GM12891 (cell line): ENCODE results near the gene SMIM29.

Experiments used
- PAX5 ChIP-seq: IDR thresholded peaks from 2 replicates; pipeline ENCODE4 v1.6.1; 2011; ENCODE audit warnings: low read length, moderate library complexity, mild to moderate bottlenecking; ENCODE audit not compliant: insufficient read depth, severe bottlenecking
- POLR2A ChIP-seq: IDR thresholded peaks from 2 replicates; pipeline ENCODE4 v1.6.1; 2011; ENCODE audit warnings: low read depth, low read length, control low read depth
- POLR2AphosphoS5 ChIP-seq: IDR thresholded peaks from 2 replicates; pipeline ENCODE4 v1.6.1; 2011; ENCODE audit warnings: low read depth, low read length, control low read depth
- SPI1 ChIP-seq: IDR thresholded peaks from 2 replicates; pipeline ENCODE4 v1.6.1; 2011; ENCODE audit warnings: low read depth, low read length, control low read depth
- TAF1 ChIP-seq: IDR thresholded peaks from 2 replicates; pipeline ENCODE4 v1.6.1; 2011; ENCODE audit warnings: low read depth, low read length, control low read depth

GRCh38 chr6:34200340-34200971, 48.4 kb downstream of the SMIM29 start:
- TF ChIP-seq POLR2A = no peak
- no peak for TF ChIP-seq POLR2AphosphoS5
- no peak for TF ChIP-seq TAF1
- TF ChIP-seq PAX5 = no peak
- TF ChIP-seq SPI1 = no peak
